HUES6 (cell line): Measurements from ENCODE around the gene EMX2.

Source experiments
- H3K27ac ChIP-seq: 2 replicates; pipeline ENCODE4 v1.7.0; 2013; ENCODE audit warnings: low read depth, mild to moderate bottlenecking, low read length, inconsistent platforms
- H3K27me3 ChIP-seq: 2 replicates; pipeline ENCODE4 v1.6.1; 2013; ENCODE audit warnings: low read length; ENCODE audit not compliant: control insufficient read depth, insufficient read depth
- H3K36me3 ChIP-seq: 2 replicates; pipeline ENCODE4 v1.6.1; 2013; ENCODE audit warnings: low read length; ENCODE audit not compliant: control insufficient read depth, insufficient read depth
- H3K4me1 ChIP-seq: 2 replicates; pipeline ENCODE4 v1.6.1; 2013; ENCODE audit warnings: low read length; ENCODE audit not compliant: control insufficient read depth, insufficient read depth
- H3K4me3 ChIP-seq: 2 replicates; pipeline ENCODE4 v1.5.1; 2013; ENCODE audit warnings: low read depth, low read length
- H3K9ac ChIP-seq: one replicate; pipeline ENCODE4 v1.6.1; 2013; ENCODE audit warnings: mild to moderate bottlenecking, low read length
- H3K9me3 ChIP-seq: 2 replicates; pipeline ENCODE4 v1.6.1; 2013; ENCODE audit warnings: low read depth, low read length; ENCODE audit not compliant: control insufficient read depth, insufficient read depth

Gene EMX2

DNA sequence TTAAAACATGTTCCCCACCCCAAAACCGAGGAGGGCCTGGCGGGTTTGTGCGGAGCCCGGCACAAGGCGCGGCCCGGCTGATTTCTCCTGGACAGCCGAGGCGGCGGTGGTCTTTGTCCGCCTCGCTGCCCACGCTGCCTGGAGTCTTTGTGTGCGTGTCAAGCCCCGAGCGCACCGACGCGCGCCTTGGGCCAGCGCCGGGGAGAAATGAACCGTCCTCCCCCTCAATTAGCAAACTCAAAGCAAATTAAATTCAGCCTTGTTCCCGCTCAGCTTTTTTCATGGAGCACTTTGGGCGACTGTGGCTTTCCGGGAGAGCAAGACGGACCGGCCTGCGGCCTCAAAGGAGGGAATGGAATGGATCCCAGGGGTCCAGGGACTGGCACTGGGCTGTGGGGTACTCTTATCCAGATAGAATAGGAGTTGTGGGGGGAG, 4.1 kb downstream of the EMX2 start:
- Histone ChIP-seq H3K4me1 (peaks cover 43% of the 10 kb centered on the region), H3K27me3 (peaks cover 100% of the 10 kb centered on the region)

GRCh38 chr10:117547016-117547715, 4.6 kb downstream of the EMX2 start:
- no peak overlapping the region for H3K9ac ChIP-seq
- H3K27ac ChIP-seq: no peak overlapping the region
- H3K4me1 ChIP-seq: peaks cover 43% of the 10 kb centered on the region
- no peaks in the 10 kb centered on the region for H3K36me3 ChIP-seq
- no peaks in the 10 kb centered on the region for H3K9me3 ChIP-seq
- H3K27me3 ChIP-seq: peaks cover 100% of the 10 kb centered on the region
- H3K4me3 ChIP-seq: peak overlapping the region; percentile 49

More for the DNA sequence above, 4.1 kb downstream of the EMX2 start:
- no peak overlapping the region for H3K27ac ChIP-seq
- no peak overlapping the region for H3K9ac ChIP-seq
- peak overlapping the region; percentile 49 for H3K4me3 ChIP-seq
- H3K36me3 ChIP-seq: no peaks in the 10 kb centered on the region
- no peaks in the 10 kb centered on the region for H3K9me3 ChIP-seq

DNA sequence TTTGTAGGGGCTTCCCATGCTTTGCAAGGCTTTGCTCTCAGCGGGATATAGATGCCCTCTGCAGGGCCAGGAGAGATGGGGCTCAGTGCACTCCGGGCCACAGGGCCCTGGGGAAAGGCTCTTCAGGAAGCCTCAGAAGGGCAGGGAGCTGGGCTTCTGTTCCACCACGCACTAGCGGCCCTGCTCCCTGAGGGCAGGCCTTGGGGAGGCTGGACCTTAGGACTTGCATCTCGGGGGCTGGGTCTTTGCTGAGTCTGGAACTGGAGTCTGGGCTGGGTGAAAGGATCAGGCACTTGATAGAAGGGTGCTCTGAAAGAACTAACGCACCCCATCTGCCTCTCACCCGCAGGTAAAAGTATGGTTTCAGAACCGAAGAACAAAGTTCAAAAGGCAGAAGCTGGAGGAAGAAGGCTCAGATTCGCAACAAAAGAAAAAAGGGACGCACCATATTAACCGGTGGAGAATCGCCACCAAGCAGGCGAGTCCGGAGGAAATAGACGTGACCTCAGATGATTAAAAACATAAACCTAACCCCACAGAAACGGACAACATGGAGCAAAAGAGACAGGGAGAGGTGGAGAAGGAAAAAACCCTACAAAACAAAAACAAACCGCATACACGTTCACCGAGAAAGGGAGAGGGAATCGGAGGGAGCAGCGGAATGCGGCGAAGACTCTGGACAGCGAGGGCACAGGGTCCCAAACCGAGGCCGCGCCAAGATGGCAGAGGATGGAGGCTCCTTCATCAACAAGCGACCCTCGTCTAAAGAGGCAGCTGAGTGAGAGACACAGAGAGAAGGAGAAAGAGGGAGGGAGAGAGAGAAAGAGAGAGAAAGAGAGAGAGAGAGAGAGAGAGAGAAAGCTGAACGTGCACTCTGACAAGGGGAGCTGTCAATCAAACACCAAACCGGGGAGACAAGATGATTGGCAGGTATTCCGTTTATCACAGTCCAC, 5.4 kb downstream of the EMX2 start:
- peaks cover 100% of the 10 kb centered on the region for H3K27me3 ChIP-seq

DNA sequence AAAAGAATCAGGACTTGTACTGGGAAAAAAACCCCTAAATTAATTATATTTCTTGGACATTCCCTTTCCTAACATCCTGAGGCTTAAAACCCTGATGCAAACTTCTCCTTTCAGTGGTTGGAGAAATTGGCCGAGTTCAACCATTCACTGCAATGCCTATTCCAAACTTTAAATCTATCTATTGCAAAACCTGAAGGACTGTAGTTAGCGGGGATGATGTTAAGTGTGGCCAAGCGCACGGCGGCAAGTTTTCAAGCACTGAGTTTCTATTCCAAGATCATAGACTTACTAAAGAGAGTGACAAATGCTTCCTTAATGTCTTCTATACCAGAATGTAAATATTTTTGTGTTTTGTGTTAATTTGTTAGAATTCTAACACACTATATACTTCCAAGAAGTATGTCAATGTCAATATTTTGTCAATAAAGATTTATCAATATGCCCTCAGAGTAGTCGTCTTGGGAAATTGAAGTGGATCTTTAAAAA, 6.6 kb downstream of the EMX2 start:
- peaks cover 52% of the 10 kb centered on the region for H3K4me1 ChIP-seq
- peaks cover 100% of the 10 kb centered on the region for H3K27me3 ChIP-seq

More for the DNA sequence above, 5.4 kb downstream of the EMX2 start:
- Histone ChIP-seq H3K27ac (no peak overlapping the region), H3K4me3 (peak overlapping the region; percentile 11; the same call in 1 of the 2 replicates), H3K36me3 (no peaks in the 10 kb centered on the region), H3K4me1 (peaks cover 50% of the 10 kb centered on the region), H3K9ac (no peak overlapping the region), H3K9me3 (no peaks in the 10 kb centered on the region)

GRCh38 chr10:117550076-117550475, 7.5 kb downstream of the EMX2 start:
- peaks cover 54% of the 10 kb centered on the region for H3K4me1 ChIP-seq
- no peaks in the 10 kb centered on the region for H3K9me3 ChIP-seq
- H3K27me3 ChIP-seq: peaks cover 100% of the 10 kb centered on the region
- no peak overlapping the region for H3K4me3 ChIP-seq
- no peaks in the 10 kb centered on the region for H3K36me3 ChIP-seq
- H3K27ac ChIP-seq: no peak overlapping the region
- H3K9ac ChIP-seq: no peak overlapping the region

More for the DNA sequence above, 6.6 kb downstream of the EMX2 start:
- H3K36me3 ChIP-seq: no peaks in the 10 kb centered on the region
- no peak overlapping the region for H3K9ac ChIP-seq
- no peaks in the 10 kb centered on the region for H3K9me3 ChIP-seq
- H3K27ac ChIP-seq: no peak overlapping the region
- H3K4me3 ChIP-seq: no peak overlapping the region

GRCh38 chr10:117550599-117551329, 8.2 kb downstream of the EMX2 start:
- no peak overlapping the region for H3K9ac ChIP-seq
- no peak overlapping the region for H3K27ac ChIP-seq
- H3K36me3 ChIP-seq: no peaks in the 10 kb centered on the region
- peaks cover 100% of the 10 kb centered on the region for H3K27me3 ChIP-seq
- H3K4me1 ChIP-seq: peaks cover 49% of the 10 kb centered on the region
- H3K4me3 ChIP-seq: no peak overlapping the region
- H3K9me3 ChIP-seq: no peaks in the 10 kb centered on the region

DNA sequence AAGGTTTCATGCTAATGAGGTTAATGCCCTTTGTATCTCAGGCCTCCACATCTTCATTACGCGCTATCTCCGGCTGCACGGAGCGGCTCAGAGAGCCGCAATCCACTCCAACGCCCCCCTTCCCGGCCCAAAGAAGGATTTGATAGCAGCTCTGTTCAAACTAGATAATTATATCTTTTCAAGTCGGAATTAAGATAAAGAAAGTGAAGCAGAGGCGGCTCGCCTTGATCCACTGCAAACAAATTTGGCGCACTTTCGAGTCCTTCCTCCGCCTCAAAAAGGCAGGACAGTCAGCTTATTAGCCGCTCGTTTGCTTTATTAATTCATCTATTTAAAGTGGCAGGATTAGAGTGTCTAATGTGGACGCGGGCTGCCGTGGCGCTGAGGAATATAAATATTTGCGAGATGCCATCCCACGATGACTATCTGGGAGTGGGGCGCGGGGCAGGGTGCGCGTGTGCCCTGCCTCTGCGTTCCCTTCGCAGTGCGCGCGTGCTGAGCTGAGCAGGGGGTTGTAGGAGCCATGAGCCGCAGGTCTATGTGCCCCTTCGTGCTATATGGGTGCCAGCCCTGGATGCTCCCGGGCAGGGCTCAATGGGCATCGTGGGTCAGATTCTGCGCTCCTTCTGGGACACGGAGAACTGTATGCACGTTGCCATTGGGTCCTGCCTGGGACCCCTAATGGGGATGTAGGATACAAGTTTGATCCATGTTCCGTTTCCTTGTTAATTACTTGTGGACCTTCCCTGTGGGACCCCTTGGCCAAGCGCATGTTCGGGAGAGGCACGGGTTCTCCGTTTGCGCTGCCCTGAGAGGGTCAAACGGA, 9.0 kb downstream of the EMX2 start:
- Histone ChIP-seq H3K9me3 (no peaks in the 10 kb centered on the region), H3K27me3 (peaks cover 100% of the 10 kb centered on the region), H3K36me3 (no peaks in the 10 kb centered on the region), H3K4me1 (peaks cover 43% of the 10 kb centered on the region), H3K4me3 (peak overlapping the region; percentile 45; the same call in 1 of the 2 replicates), H3K9ac (no peak overlapping the region), H3K27ac (no peak overlapping the region)

DNA sequence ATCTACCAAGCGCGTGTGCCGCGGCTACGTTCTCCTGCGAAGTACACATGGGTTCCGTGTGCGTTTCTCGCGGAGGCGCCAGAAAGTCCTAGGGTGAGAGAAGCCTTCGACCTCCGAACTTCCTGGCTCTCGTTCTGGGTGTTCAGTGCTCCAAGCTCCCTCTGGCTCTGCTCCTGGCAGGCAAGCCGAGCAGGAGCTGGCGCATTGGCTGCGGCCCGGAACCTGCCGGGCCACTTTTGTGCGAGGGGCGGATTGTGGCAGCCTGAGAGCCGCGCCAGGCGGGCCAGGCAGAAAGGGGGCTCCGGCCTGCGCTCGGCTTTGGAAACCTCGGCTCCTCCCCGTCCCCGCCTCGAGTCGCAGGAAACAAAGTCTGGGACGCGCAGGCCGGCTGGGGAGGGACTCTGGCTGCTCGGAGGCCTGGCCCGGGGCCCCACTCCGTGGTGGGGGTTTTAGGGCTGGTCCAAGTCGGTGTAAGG, 9.6 kb downstream of the EMX2 start:
- no peak overlapping the region for H3K9ac ChIP-seq
- H3K27ac ChIP-seq: no peak overlapping the region
- peaks cover 100% of the 10 kb centered on the region for H3K27me3 ChIP-seq
- H3K9me3 ChIP-seq: no peaks in the 10 kb centered on the region
- H3K36me3 ChIP-seq: no peaks in the 10 kb centered on the region
- H3K4me1 ChIP-seq: peaks cover 36% of the 10 kb centered on the region
- peak overlapping the region; percentile 45; the same call in 1 of the 2 replicates for H3K4me3 ChIP-seq

GRCh38 chr10:117552701-117553141, 10.2 kb downstream of the EMX2 start:
- peaks cover 98% of the 10 kb centered on the region for H3K27me3 ChIP-seq
- no peaks in the 10 kb centered on the region for H3K9me3 ChIP-seq
- peak overlapping the region; percentile 45; the same call in 1 of the 2 replicates for H3K4me3 ChIP-seq
- peaks cover 32% of the 10 kb centered on the region for H3K4me1 ChIP-seq
- no peak overlapping the region for H3K27ac ChIP-seq
- H3K36me3 ChIP-seq: no peaks in the 10 kb centered on the region
- H3K9ac ChIP-seq: no peak overlapping the region
